NCI-H345 (cell line): ENCODE measurements around the gene GAB1.

Source experiments
- DNase-seq: peaks from one replicate; lab custom pipeline; 2025; lab: John Stamatoyannopoulos, UW

The GAB1 gene

DNA sequence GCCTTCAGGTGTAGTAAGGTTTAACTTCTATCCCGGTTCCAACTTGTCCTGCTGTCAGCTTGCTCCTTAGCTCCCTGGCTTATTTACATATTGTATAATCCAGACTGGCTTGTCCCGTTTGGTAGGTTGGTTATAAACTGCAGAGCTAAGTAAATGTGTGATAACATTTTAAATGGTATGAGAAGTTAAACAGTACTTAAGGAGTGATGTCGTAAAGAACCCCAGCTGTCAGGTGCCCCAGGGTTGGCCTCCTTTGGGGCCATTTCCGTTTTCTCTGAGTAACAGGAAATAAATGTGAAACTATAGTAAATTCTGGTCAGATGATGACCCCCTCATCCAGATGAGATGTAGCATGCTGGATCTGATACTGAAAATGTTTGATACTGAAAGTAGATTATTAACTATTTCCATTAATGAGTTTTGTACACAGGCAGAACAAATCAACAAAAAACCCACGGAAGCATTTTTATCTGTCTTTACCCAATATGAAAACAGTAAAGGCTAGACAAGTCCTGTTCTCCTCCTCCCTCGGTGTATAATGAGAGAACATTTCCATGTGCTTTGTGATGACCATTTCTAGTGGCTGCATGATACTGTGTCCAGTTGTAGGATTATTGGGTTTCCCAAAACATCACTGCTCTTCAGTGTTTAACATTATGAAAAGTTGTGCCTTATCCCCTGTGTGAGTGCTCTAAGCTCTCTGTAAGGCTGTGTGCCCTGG lies 22.4 kb downstream of the GAB1 start:
- DNase-seq = no peak

DNA sequence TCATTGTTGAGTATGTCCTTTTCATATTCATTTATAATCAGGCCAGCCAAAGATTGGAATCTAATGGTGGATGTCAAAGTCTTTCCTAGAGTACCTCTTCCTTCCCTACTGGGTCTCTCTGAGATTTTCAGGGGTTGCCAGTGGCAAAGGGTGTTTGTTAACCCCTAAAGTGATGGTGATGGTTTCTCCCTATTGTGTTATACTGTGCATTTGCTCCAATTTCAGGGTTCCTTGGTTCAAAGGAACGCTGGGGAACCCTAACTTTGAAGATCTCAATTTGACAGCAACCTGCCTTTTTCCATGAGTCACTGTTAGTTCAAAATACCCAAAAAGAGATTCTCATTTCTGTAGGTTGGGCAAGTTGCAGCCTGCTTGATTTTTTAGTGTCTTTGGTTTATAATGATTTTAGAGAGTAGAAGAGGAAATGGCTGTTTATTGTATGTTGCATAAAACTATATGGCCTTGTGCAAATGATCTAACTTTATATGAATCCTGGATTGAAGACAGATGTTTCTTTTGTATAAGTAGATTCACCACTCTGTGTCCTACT lies 23.0 kb downstream of the GAB1 start:
- no peak for DNase-seq

DNA sequence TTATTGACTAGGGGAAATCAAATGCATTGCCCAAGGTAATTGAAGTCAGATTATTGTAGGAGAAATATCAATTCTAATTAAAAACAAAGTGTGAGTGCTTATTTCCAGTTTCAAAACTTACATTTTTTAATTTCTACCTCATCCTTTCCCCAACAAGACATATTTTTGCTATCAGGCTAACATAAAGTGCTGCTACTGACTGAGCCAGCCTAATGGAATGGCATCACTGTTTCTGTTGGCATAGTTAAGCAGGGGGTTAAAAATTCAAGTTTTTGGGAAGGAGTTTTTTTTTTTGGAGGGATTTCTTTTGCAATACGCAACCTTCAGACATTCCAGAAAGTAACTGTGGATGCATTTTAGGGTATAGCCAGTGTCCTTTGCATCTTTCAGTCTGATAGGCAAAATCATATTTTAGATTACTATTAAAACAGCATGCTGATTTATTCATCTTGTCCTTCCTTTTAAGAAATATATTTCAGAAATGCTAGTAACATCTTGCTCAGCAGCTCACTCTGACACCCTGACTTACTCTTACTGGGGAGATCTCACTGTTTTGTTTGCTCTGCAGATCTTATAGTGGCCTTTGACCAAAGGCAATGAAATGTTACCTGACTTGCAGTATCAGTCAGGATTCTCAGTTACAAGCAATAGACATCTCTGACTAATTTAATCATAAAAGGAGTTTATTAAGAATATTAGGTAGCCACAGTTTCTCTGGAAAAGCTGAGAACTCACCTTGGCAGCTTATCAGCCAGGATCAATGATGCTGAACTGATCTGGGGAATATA lies 24.4 kb downstream of the GAB1 start:
- no peak for DNase-seq

DNA sequence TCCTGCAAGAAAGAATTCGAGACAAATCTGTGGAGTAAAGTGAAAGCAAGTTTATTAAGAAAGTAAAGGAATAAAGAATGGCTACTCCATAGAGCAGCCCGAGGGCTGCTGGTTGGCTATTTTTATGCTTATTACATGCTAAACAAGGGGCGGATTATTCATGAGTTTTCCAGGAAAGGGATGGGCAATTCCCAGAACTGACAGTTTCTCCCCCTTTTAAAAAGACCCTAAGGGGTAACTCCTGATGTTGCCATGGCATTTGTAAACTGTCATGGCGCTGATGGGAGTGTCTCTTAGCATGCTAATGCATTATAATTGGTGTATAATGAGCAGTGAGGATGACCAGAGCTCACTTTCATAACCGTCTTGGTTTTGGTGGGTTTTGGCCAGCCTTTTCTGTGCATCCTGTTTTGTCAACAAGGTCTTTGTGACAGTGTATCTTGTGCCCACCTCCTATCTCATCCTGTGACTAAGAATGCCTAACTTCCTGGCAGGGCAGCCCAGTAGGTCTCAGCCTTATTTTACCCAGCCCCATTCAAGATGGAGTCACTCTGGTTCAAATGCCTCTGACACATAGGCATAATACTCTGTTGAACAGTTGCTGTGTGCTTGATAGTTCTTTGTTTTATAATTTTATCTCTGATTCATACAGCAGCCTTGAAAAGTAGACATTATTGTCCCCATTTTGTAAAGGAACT lies 25.8 kb downstream of the GAB1 start:
- no peak for DNase-seq

DNA sequence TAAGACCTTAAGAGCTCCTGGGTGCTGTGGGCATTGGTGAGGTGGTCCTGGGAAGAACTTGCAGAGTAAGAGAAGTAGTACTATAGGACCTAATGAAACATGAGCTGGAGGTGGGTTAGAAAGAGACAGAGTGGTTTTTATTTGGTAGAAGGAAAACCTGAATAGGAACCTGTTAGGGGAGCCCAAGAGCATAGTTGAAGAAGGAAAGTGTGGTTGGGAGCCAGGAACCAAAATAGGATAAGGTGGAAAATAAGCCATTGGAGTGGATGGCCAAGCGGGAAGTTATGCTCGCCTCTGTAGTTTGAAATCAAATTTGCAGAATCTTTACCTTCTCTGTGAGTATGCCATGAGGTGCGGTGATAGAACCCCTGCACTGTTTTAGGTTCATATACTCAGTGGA lies 26.7 kb downstream of the GAB1 start:
- no peak for DNase-seq

DNA sequence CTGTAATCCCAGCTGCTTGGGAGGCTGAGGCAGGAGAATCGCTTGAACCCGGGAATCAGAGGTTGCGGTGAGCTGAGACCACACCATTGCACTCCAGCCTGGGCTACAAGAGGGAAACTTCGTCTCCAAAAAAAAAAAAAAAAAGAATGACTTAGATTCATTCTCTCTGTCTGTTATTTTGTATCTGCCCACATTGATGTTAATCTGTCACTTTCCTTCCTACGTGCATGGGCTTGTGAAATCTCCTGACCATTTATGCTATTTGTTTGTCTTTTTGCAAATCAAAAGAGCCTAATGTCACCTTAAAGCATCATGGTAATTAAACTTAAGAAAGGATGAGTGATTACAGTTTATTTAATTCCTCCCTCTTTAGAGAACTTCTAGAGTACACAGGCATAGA lies 27.4 kb downstream of the GAB1 start:
- DNase-seq = no peak

DNA sequence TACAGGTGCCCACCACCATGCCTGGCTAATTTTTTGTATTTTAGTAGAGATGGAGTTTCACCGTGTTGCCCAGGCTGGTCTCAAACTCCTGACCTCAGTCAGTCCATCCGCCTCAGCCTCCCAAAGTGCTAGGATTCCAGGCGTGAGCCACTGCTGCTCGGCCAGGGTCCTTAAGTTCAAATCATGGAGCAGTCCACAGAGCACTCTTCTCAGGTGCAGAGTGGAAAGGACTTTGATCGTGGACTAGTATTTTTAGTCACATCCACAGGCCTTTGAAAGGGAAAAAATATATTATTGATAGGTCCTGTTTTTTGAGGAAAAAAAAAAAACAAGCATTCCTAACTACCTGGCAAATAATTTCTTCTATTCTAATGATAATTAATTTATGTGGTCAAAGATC lies 31.2 kb downstream of the GAB1 start:
- DNase-seq = no peak

DNA sequence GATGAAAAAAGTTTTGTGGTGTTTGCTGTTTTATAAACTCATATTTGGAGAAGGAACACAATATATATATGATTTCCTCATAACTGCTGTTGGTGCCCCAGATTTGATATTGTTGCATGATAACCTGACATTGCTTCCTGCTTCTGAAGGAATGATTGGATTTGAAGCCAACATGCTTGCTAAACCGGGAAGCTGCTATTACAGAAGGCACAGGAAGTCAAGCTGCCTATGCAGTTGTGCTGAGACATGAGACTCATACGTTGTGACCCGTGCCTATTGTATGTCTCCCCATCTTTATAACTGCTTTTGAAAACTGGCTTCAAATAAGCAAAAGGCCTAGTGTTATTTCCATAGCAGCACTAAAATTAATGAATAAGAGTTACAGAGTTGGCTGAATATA lies 32.9 kb downstream of the GAB1 start:
- DNase-seq = no peak

DNA sequence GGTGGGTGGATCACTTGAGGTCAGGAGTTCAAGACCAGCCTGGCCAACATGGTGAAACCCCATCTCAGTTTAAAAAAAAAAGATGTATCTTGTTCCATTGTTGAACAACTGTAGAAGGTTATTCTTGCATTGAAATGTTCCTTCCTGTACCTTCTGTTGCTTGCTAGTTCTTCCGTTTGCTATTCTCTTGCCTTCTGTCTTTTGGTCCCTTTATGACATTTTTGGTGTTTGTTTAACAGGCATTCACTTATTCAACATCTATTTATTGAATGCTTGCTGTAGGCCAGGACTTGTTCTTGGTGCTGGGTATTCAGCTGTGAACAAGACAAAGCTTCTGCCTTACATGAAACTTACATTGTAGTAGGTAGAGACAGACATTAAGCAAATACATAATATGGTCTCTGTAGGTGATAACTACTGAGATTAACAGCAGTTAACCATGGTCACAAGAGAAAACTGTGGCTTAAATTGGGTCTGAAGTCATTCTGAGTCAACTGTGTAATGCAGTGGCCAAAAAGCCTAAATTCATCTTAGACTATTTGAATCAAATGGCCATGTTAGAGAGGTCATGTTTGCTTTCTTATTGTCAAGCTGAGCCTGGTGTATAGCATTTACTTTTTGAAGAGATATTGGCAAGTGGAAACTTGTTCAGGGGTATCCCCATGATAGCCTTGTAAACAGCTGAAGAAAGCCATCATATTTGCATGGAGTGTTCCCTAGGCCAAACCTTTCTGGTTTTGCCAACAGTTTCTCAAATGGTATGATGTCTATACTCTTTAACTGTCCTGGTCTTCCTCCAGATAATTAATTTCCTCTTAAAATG lies 35.6 kb downstream of the GAB1 start:
- no peak for DNase-seq

DNA sequence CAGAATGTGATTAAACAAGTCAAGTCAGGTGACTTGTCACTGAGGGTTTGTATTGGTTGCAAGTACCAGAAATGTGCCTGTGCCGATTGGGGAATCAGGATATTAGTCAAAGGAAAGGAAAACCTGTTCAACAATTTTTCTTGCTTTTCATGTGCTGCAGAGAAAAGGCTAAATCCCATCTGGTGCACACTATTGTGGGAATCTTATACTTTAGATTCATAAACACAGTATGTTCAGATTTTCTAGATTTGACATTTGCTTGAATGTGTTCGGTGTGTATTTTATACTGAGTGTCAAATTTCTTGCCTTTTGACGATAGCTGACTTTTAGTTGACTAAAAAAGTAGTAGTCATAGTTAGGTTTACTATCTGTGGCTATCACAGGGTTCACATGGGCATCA lies 37.6 kb downstream of the GAB1 start:
- DNase-seq = no peak

DNA sequence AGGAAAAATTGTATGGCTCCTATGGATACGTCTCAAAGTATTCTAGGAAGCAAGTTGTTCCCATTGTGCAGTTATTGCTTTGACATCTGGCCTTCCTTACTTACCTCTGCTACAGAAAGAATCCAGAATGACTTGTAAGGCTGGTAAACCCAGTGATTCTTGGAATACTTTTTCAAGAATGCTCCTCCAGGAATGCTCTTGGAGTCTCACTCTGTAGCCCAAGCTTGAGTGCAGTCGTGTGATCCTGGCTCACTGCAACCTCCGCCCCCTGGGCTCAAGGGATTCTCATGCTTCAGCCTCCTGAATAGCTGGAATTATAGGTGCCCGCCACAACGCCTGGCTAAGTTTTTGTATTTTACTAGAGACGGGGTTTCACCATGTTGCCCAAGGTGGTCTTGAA lies 38.1 kb downstream of the GAB1 start:
- no peak for DNase-seq

DNA sequence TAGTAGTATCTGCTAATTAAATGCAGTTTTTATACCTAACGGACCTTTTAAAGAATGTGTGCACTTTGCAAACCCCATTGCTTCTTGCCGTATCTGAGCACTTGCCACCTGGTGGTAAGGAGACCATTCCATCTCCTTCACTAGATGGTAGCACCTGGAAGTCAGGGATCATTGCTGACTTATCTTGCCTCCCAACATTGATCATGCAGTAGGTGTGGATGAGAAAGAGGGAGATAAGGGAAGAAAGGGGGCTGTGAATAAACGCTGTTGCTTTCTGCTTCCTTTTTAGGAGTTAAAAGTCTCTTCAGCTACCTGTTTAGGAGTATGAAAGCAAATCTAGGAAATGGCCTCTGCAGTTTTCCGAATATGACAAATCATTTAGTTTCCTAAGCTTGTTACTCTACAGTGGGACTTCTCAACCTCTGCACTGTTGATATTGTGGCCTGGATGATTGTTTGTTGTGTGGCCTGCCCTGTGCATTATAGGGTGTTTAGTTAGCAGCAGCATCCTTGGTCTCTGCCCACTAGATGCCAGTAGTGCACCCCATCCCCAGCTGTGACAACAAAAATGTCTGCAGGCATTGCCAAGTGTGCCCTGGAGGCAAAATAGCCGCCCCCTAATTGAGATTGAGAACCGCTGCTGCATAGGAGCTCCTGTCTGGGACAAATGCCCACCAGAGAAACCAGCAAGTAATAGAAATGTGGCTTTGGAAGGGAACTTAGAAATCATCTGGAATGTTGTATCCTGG lies 38.8 kb downstream of the GAB1 start:
- DNase-seq = peak; percentile 7

DNA sequence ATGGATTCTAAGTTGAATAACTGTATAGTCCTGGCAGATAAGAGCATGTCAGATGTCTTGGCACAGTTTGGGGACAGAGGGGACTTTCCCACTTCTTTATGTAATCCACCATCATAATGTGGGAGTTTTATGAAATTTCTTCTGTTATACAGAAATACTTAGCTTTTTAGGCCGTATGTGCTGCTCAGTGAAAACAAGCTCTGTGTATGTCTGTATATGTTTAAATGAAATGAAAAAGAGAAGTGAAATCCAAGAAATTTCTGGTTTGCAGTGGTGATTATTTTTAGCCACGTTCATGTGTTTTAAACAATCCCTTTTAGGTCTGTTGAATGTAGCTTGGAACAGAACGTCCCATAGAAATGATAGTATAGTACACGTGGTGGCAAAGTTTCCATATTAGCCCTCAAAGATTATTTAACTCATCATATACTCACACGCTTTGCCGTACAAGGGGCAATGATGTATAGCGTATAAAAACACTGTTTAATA lies 41.0 kb downstream of the GAB1 start:
- no peak for DNase-seq

DNA sequence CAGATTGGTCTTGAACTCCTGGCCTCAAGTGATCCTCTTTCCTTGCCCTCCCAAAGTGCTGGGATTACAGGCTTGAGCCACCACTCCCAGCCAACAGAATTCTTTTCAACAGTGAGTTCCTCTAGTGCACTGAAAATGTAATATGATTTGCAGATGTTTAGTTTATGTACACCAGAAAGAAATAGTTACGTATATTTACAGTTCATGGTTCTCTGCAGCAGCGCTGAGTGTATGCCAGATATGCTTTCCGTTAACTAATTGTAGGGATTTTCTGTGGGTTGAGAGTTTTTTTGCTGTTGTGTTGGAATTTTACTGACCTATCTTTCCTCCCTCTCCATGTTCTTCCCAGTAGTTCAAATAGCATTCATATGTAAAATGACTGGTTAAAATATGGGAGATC lies 44.0 kb downstream of the GAB1 start:
- DNase-seq = no peak

DNA sequence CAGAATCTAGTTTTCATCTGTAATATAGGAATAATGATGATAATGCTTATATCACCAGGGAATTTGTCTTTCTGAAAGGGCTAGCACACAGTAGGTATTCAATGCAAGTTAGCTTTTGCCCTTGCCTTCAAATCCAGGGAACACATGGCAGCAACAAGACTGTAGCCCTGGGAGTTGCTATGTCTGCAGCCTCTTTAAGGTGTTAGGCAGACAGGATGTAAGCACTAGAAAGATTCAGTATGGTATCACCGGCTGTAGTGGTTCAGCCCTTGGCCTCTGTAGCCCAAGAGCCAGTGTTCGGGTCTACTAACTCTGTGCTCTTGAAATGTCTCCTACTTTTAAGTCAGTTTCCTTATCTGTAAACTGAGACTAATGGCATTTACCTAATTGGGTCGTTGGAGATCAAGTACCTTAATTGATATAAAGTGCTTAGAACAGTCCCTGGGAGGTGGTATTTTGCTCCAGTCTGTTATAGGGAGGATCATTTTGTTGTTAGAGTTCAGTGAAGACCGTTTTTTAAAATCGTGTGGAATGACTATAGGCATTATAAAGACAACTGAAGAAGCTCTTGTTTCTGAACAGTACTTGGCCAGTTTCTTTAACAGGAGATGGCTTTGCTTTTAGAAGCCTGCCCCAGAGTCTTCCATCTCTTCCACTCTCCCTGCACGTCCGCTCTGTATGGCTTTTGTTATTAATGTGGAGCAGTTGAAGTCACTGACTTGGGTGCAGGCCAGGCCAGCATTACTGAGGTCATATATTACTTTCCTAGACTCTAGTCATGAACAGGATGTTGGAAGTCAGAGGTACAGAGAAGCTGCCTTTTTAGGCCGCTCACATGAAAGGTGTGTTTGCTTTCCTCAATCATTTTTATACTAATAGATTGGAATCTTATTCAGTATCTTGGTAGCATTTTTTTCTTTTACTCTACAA lies 44.8 kb downstream of the GAB1 start:
- DNase-seq = no peak

DNA sequence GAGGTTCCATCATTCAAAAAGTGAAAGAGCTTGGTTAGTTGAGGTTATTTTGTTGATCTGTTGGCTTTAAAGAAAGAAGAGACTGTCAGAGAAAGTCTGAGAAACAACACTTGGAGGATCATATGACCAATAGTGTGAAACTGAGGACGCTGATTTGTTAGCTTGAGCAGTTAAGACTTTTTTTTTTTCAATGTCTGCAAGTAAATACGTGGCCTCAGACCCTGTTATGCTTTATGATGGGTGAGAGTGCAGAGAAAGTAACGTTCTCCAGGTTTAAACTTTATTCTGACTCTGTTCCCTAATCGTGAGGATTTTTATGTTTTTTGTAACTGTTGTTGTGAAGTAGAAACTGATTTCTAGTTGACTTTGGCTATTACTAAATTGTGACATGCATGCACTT lies 45.9 kb downstream of the GAB1 start:
- DNase-seq = no peak

DNA sequence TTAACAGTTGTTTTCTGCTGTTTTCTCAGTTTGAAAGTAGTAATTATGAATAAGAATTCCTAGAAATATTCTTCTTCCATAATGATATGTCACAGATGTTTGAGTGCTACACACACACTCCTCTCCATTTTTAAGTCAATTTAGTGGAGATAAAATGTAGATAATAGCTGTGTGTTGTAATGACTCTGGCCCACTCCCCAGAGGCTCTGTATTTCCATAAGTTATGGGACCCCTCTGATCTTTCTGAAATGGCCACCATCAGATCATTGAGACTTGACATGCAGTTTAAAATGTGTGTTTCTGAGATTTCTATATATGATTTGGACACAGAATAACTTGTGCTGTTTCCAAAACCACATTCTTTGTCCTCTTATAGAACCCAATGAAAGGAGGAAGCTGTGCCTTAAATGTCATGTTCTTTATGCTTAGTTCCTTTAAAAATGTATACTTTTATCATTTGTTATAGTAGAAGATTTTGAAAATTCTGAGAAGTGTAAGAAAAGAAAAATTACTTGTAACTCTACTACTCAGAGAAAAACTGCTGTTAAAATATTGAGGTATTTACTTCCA lies 46.4 kb downstream of the GAB1 start:
- no peak for DNase-seq

DNA sequence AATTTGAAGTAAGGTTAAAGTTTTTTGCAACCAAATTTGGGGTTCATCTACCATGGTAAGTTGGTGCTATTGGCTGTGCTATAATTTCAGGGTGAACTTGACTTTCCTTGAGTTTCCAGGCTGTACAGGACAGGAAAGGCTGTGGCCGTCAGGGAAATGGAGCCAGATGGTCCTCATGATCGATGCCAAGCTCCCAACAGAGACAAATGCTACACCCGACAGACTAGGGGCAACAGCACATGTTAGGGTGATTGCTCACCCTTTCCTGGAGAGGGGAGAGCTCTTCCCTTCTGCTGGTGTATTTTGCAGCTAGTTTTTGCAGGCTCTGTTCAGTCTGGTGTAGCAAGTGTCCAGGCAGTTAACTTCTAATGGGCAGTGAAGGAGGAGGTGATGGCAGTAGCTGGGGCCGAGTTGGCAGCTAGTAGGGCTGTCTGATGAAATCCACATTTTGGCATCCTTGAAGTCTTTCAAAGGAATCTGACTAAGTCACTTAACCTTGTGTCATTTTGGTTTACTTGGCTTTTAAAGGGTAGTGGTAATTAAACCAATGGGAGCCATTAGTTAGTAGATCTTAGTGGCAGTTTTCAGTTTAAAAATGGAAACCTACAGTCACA lies 47.8 kb downstream of the GAB1 start:
- DNase-seq = no peak

DNA sequence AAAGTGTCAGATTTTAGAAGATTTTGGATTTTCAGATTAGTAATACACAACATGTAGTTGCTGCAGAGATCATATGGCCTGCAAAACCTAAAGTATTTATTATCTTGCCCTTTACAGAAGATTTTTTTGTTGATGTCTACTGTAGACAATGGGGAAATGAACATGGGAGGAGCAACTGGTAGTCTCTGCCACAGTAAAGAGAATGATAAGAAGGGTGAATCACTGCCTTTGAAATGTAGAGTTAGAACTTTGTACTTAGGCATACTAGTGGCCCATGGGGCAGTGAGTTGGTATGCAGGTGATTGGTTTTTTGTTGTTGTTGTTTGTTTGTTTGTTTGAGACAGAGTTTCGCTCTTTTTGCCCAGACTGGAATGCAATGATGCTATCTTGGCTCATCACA lies 50.1 kb downstream of the GAB1 start:
- no peak for DNase-seq
